G401.6 (cell line): ENCODE data around the gene GNPDA2.
A peak's percentile ranks its signal among the peaks of the same experiment; 100 is the strongest.
"Not testable (repeated sequence)": the region's sequence is repeated elsewhere in the genome, so short reads cannot be mapped to it uniquely, and the experiment has no call there.

Source experiments
- FAIRE-seq: peaks from 2 replicates; lab custom pipeline; 2012; peaks lifted over from hg19 to GRCh38; lab: Jason Lieb, UNC

Gene GNPDA2

GRCh38 chr4:44726038-44726871 is at the start of gene GNPDA2:
TSS of gene GNPDA2 (minus strand) at chr4:44726556. CDS start at chr4:44722207, 4,349 bp downstream.
- no peak for FAIRE-seq

- no peak for FAIRE-seq
Measured at GRCh38 chr4:44772340-44772739, 46.0 kb upstream of the GNPDA2 start.

GRCh38 chr4:44771789-44772188 is 45.4 kb upstream of the GNPDA2 start:
- FAIRE-seq: no peak

GRCh38 chr4:44766453-44766852 is 40.1 kb upstream of the GNPDA2 start:
- no peak for FAIRE-seq

- no peak for FAIRE-seq
Measured at GRCh38 chr4:44765116-44765515, 38.8 kb upstream of the GNPDA2 start.

GRCh38 chr4:44761306-44761705 is 35.0 kb upstream of the GNPDA2 start:
- FAIRE-seq: no peak

GRCh38 chr4:44760142-44760898 is 34.0 kb upstream of the GNPDA2 start:
- FAIRE-seq: peak; percentile 92

- no peak for FAIRE-seq
Measured at GRCh38 chr4:44756559-44756958, 30.2 kb upstream of the GNPDA2 start.

- no peak for FAIRE-seq
Measured at GRCh38 chr4:44740201-44740600, 13.8 kb upstream of the GNPDA2 start.

- FAIRE-seq: no peak
Measured at GRCh38 chr4:44738615-44739014, 12.3 kb upstream of the GNPDA2 start.

GRCh38 chr4:44736900-44737299 is 10.5 kb upstream of the GNPDA2 start:
- FAIRE-seq: no peak

- FAIRE-seq: not testable (repeated sequence)
Measured at GRCh38 chr4:44728694-44729093, 2.3 kb upstream of the GNPDA2 start.

- no peak for FAIRE-seq
Measured at GRCh38 chr4:44727471-44727870, 1.1 kb upstream of the GNPDA2 start.

GRCh38 chr4:44725726-44726037 is 674 bp downstream of the GNPDA2 start:
- FAIRE-seq: no peak

GRCh38 chr4:44725166-44725565 is 1.2 kb downstream of the GNPDA2 start:
- FAIRE-seq: no peak

- FAIRE-seq: no peak
Measured at GRCh38 chr4:44722001-44722400, 4.4 kb downstream of the GNPDA2 start.

- FAIRE-seq: no peak
Measured at GRCh38 chr4:44720371-44720770, 6.0 kb downstream of the GNPDA2 start.

- FAIRE-seq: no peak
Measured at GRCh38 chr4:44716597-44716996, 9.8 kb downstream of the GNPDA2 start.

GRCh38 chr4:44713125-44713524 is 13.2 kb downstream of the GNPDA2 start:
- no peak for FAIRE-seq

- FAIRE-seq: no peak
Measured at GRCh38 chr4:44704673-44705072, 21.7 kb downstream of the GNPDA2 start.

- FAIRE-seq: no peak
Measured at GRCh38 chr4:44701037-44701436, 25.3 kb downstream of the GNPDA2 start.

- FAIRE-seq: no peak
Measured at GRCh38 chr4:44700427-44700826, 25.9 kb downstream of the GNPDA2 start.

- no peak for FAIRE-seq
Measured at GRCh38 chr4:44684648-44685047, 41.7 kb downstream of the GNPDA2 start.

GRCh38 chr4:44679060-44679459 is 47.3 kb downstream of the GNPDA2 start:
- FAIRE-seq: no peak
